OCI-LY7 (cell line): ENCODE measurements around the gene SIL1. TPM values are rescaled to one million over a fixed set of nuclear protein-coding genes. Genes with fewer than 3 reads are reported as not detected.

Experiments used
- BruUV-seq: library from RNA; stranded (reverse); fragments of 400-500 nt; replicated peaks from 2 replicates; lab custom pipeline; 2021; lab: Mats Ljungman, UMichigan
- CTCF ChIA-PET: fragments of 300-600 bp; sonication (Branson Sonifier 250); formaldehyde crosslinking; loops from one replicate; lab custom pipeline; 2022; ENCODE audit warnings: antibody characterized with exemption; ENCODE audit not compliant: unreplicated experiment; lab: Charles Lee
- POLR2A ChIA-PET: fragments of 300-600 bp; sonication (Branson Sonifier 250); formaldehyde crosslinking; loops from one replicate; lab custom pipeline; 2022; ENCODE audit warnings: antibody characterized with exemption; lab: Charles Lee
- DNase-seq: peaks from one replicate; pipeline ENCODE4 v3.0.0-alpha.2; 2015; ENCODE audit warnings: low spot score
- H2AFZ ChIP-seq: fragments of 200-600 bp; sonication (generic), shearing (Covaris generic); 2 replicates; pipeline ENCODE4 v1.6.1; 2014; ENCODE audit warnings: mild to moderate bottlenecking, antibody characterized with exemption, low read length, moderate library complexity
- H3K27ac ChIP-seq: fragments of 200-600 bp; sonication (generic); 2 replicates; pipeline ENCODE4 v1.5.1; 2014; ENCODE audit warnings: mixed run types, low read depth, mild to moderate bottlenecking, moderate library complexity, low read length, inconsistent platforms; ENCODE audit not compliant: poor library complexity, severe bottlenecking
- H3K36me3 ChIP-seq: fragments of 200-600 bp; sonication (generic); 2 replicates; pipeline ENCODE4 v1.6.1; 2014; ENCODE audit warnings: mild to moderate bottlenecking, antibody characterized with exemption, low read length, moderate library complexity, mixed read lengths; ENCODE audit not compliant: insufficient read depth
- H3K4me1 ChIP-seq: fragments of 200-600 bp; sonication (generic); 2 replicates; pipeline ENCODE4 v1.5.1; 2014; ENCODE audit warnings: mild to moderate bottlenecking, low read length; ENCODE audit not compliant: insufficient read depth, poor library complexity, severe bottlenecking
- H3K4me2 ChIP-seq: fragments of 200-600 bp; sonication (generic); 2 replicates; pipeline ENCODE4 v1.6.1; 2014; ENCODE audit warnings: mild to moderate bottlenecking, low read length
- H3K4me3 ChIP-seq: fragments of 200-600 bp; sonication (generic); 2 replicates; pipeline ENCODE4 v1.5.1; 2014; ENCODE audit warnings: mild to moderate bottlenecking, low read depth, low read length; ENCODE audit not compliant: poor library complexity, severe bottlenecking
- H3K79me2 ChIP-seq: fragments of 200-600 bp; sonication (generic); 2 replicates; pipeline ENCODE4 v1.6.1; 2016; ENCODE audit warnings: low read depth, mild to moderate bottlenecking, low read length, moderate library complexity, mixed read lengths; ENCODE audit not compliant: insufficient read depth
- H3K9me2 ChIP-seq: fragments of 200-600 bp; sonication (generic); 2 replicates; pipeline ENCODE4 v1.6.1; 2016; ENCODE audit warnings: mild to moderate bottlenecking, low read length, mixed read lengths; ENCODE audit not compliant: insufficient read depth
- H3K9me3 ChIP-seq: fragments of 200-600 bp; sonication (generic); 2 replicates; pipeline ENCODE4 v1.6.1; 2014; ENCODE audit warnings: mild to moderate bottlenecking, mixed run types, low read length, mixed read lengths
- H4K20me1 ChIP-seq: fragments of 200-600 bp; sonication (generic); 2 replicates; pipeline ENCODE4 v1.6.1; 2014; ENCODE audit warnings: mild to moderate bottlenecking, antibody characterized with exemption, low read length, moderate library complexity, mixed read lengths; ENCODE audit not compliant: insufficient read depth
- EZH2phosphoT487 ChIP-seq: fragments of 200-600 bp; sonication (generic); IDR thresholded peaks from 2 replicates; pipeline ENCODE4 v1.6.1; 2018; ENCODE audit warnings: low read depth, borderline replicate concordance, mild to moderate bottlenecking, mixed run types, antibody characterized with exemption, low read length, moderate library complexity, mixed read lengths
- intact Hi-C: fragments of 100-400 bp; cut with micrococcal nuclease; formaldehyde crosslinking; loops from one replicate; pipeline ENCODE4 v1.10.0; 2022; ENCODE audit not compliant: unreplicated experiment
- total RNA-seq, 2 experiments: library from RNA; depleted of rRNA in 1 of 2; stranded (reverse); fragments of >200 nt in 1 of 2; shearing (Covaris generic) in 1 of 2; gene quantifications; 2 replicates each; pipeline ENCODE4 v1.2.3, GENCODE V29; 2014 to 2022
- TF ChIP-seq, protein P1 (sequence below): fragments of 200-600 bp; sonication (generic); conservative IDR thresholded peaks from 2 replicates; pipeline ENCODE4 v1.5.1; 2014; ENCODE audit warnings: mild to moderate bottlenecking, antibody characterized with exemption, low read length, moderate library complexity, mixed read lengths

SIL1 gene
- total RNA-seq, 2 experiments from 2014 or later: 9.2 to 22.8 TPM

DNA sequence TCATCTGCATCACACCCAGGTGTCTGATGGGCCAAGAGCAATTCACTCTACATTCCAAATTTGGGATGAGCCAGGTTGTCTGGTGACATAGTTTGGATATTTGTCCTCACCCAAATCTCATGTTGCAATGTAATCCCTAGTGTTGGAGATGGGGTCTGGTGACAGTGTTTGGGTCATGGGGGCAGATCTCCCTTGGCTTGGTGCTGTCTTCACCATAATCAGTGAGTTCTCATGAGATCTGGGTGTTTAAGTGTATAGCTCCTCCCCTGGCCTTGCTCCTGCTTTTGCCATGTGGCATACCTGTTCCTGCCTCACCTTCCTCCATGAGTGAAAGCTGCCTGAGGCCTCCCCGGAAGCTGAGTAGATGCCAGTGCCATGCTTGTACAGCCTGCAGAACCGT lies 7.4 kb upstream of the SIL1 start:
- no peak for DNase-seq
- H3K27ac ChIP-seq: no peak overlapping the region
- ChIA-PET POLR2A (interaction anchor here (0.6 kb wide), 1 partner anchor 39 kb away, joined by 3 read pairs; no protein-coding TSS in a partner anchor), CTCF (no interaction called here)
- H3K4me3 ChIP-seq: no peak overlapping the region
- no peak overlapping the region for H3K4me2 ChIP-seq
- H3K9me3 ChIP-seq: no peaks in the 10 kb centered on the region
- no peaks in the 10 kb centered on the region for H4K20me1 ChIP-seq
- no peaks in the 10 kb centered on the region for H3K4me1 ChIP-seq
- H2AFZ ChIP-seq: no peak overlapping the region
- TF ChIP-seq EZH2phosphoT487: no peak
- TF ChIP-seq, protein P1, sequence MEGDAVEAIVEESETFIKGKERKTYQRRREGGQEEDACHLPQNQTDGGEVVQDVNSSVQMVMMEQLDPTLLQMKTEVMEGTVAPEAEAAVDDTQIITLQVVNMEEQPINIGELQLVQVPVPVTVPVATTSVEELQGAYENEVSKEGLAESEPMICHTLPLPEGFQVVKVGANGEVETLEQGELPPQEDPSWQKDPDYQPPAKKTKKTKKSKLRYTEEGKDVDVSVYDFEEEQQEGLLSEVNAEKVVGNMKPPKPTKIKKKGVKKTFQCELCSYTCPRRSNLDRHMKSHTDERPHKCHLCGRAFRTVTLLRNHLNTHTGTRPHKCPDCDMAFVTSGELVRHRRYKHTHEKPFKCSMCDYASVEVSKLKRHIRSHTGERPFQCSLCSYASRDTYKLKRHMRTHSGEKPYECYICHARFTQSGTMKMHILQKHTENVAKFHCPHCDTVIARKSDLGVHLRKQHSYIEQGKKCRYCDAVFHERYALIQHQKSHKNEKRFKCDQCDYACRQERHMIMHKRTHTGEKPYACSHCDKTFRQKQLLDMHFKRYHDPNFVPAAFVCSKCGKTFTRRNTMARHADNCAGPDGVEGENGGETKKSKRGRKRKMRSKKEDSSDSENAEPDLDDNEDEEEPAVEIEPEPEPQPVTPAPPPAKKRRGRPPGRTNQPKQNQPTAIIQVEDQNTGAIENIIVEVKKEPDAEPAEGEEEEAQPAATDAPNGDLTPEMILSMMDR: no peak
- BruUV-seq: no TSS peak
- H3K79me2 ChIP-seq: no peaks in the 10 kb centered on the region
- H3K36me3 ChIP-seq: no peaks in the 10 kb centered on the region
- H3K9me2 ChIP-seq: no peaks in the 10 kb centered on the region
- intact Hi-C loops: no loop called here

DNA sequence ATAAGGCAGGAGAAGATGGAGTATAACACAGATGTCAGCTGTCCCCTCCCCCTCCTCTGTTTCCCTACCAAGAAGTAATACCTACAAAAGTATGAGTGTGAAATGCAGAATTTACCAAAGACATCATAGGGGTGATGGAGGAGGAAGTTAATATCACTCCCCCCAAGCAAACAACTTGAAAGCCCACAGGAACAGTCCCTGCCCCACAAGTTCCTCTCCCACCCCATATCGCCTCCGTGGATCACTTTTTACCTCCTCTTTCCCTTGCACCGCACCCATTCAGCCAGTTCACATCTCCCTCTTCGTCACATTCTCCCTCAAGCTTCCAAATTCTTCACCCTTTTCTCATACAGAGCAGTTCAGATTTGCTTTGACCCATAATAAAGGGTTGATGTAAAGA lies 7.0 kb upstream of the SIL1 start:
- H3K4me2 ChIP-seq: no peak overlapping the region
- CTCF ChIA-PET: no interaction called here

GRCh38 chr5:139204196-139204595 lies 6.0 kb upstream of the SIL1 start:
- TF ChIP-seq EZH2phosphoT487: no peak
- TF ChIP-seq, protein P1: no peak
- no peak overlapping the region for H2AFZ ChIP-seq
- no peak overlapping the region for H3K27ac ChIP-seq
- no peaks in the 10 kb centered on the region for H4K20me1 ChIP-seq
- no peaks in the 10 kb centered on the region for H3K79me2 ChIP-seq
- no peak overlapping the region for H3K4me2 ChIP-seq
- BruUV-seq: no TSS peak
- no peak for DNase-seq
- H3K36me3 ChIP-seq: no peaks in the 10 kb centered on the region
- H3K4me1 ChIP-seq: no peaks in the 10 kb centered on the region
- intact Hi-C loops: no loop called here
- H3K9me3 ChIP-seq: no peaks in the 10 kb centered on the region
- ChIA-PET CTCF (no interaction called here), POLR2A (interaction anchor here (0.5 kb wide), 1 partner anchor 319 kb away, joined by 4 read pairs; no protein-coding TSS in a partner anchor)
- H3K4me3 ChIP-seq: no peak overlapping the region
- H3K9me2 ChIP-seq: no peaks in the 10 kb centered on the region

More for the DNA sequence above, 7.0 kb upstream of the SIL1 start:
- no peak for DNase-seq
- Histone ChIP-seq H3K36me3 (no peaks in the 10 kb centered on the region), H3K9me2 (no peaks in the 10 kb centered on the region), H3K4me1 (no peaks in the 10 kb centered on the region), H3K79me2 (no peaks in the 10 kb centered on the region), H3K9me3 (no peaks in the 10 kb centered on the region), H3K27ac (no peak overlapping the region), H3K4me3 (no peak overlapping the region), H4K20me1 (no peaks in the 10 kb centered on the region), H2AFZ (no peak overlapping the region)
- intact Hi-C loops: no loop called here
- no peak for TF ChIP-seq EZH2phosphoT487
- TF ChIP-seq, protein P1: no peak
- BruUV-seq: no TSS peak
- POLR2A ChIA-PET: no interaction called here
